GM12872 (cell line): Measurements from ENCODE around the gene ROBO4.

Experiments
- CTCF ChIP-seq: IDR thresholded peaks from 3 replicates; pipeline ENCODE4 v1.5.1; 2011; ENCODE audit warnings: low read depth, mild to moderate bottlenecking, low read length, moderate library complexity; ENCODE audit not compliant: insufficient read depth

Gene ROBO4

GRCh38 chr11:124878759-124879492 is 18.7 kb downstream of the ROBO4 start:
- no peak for TF ChIP-seq CTCF

- no peak for TF ChIP-seq CTCF
Measured at GRCh38 chr11:124877910-124878758, 19.5 kb downstream of the ROBO4 start.

- TF ChIP-seq CTCF, result no peak
Measured at GRCh38 chr11:124877631-124877909, 20.1 kb downstream of the ROBO4 start.

- no peak for TF ChIP-seq CTCF
Measured at GRCh38 chr11:124876818-124877630, 20.6 kb downstream of the ROBO4 start.

- peak; percentile 80 for TF ChIP-seq CTCF
Measured at GRCh38 chr11:124875943-124876817, 21.5 kb downstream of the ROBO4 start.

GRCh38 chr11:124875401-124875800 is 22.3 kb downstream of the ROBO4 start:
- no peak for TF ChIP-seq CTCF
